OCI-LY1 (cell line): Measurements from ENCODE around the gene STK32C.

Source experiments
- H2AFZ ChIP-seq: fragments of 200-600 bp; sonication (generic), shearing (Covaris generic); 2 replicates; pipeline ENCODE4 v1.6.0; 2014; ENCODE audit warnings: antibody characterized with exemption, mild to moderate bottlenecking, low read length
- H3F3A ChIP-seq: fragments of 200-600 bp; sonication (generic), shearing (Covaris generic); 2 replicates; pipeline ENCODE4 v1.6.0; 2014; ENCODE audit warnings: mild to moderate bottlenecking, antibody characterized with exemption, low read length, moderate library complexity; ENCODE audit not compliant: insufficient read depth
- H3K27ac ChIP-seq: fragments of 200-600 bp; sonication (generic); 2 replicates; pipeline ENCODE4 v1.5.1; 2014; ENCODE audit warnings: low read length, mixed run types, mild to moderate bottlenecking, low read depth; ENCODE audit not compliant: poor library complexity, severe bottlenecking
- H3K27me3 ChIP-seq: fragments of 200-600 bp; sonication (generic); 2 replicates; pipeline ENCODE4 v1.6.0; 2014; ENCODE audit warnings: antibody characterized with exemption, mild to moderate bottlenecking, low read length, moderate library complexity; ENCODE audit not compliant: insufficient read depth
- H3K36me3 ChIP-seq: fragments of 200-600 bp; sonication (generic); 2 replicates; pipeline ENCODE4 v1.6.1; 2014; ENCODE audit warnings: mild to moderate bottlenecking, antibody characterized with exemption, low read length, moderate library complexity, mixed read lengths; ENCODE audit not compliant: insufficient read depth
- H3K4me1 ChIP-seq: fragments of 200-600 bp; sonication (generic); 2 replicates; pipeline ENCODE4 v1.5.1; 2014; ENCODE audit warnings: mild to moderate bottlenecking, low read length, moderate library complexity; ENCODE audit not compliant: insufficient read depth, severe bottlenecking
- H3K4me2 ChIP-seq: fragments of 200-600 bp; sonication (generic), shearing (Covaris generic); 2 replicates; pipeline ENCODE4 v1.6.1; 2014; ENCODE audit warnings: low read length
- H3K4me3 ChIP-seq: fragments of 200-600 bp; sonication (generic); 2 replicates; pipeline ENCODE4 v1.5.1; 2014; ENCODE audit warnings: low read length, low read depth, mild to moderate bottlenecking, mixed read lengths; ENCODE audit not compliant: poor library complexity, severe bottlenecking
- H3K79me2 ChIP-seq: fragments of 200-600 bp; shearing (Covaris generic); 2 replicates; pipeline ENCODE4 v1.6.1; 2016; ENCODE audit warnings: mixed run types, low read length, mixed read lengths; ENCODE audit not compliant: insufficient read depth
- H3K9ac ChIP-seq: fragments of 200-600 bp; sonication (generic), shearing (Covaris generic); 2 replicates; pipeline ENCODE4 v1.6.1; 2014; ENCODE audit warnings: mild to moderate bottlenecking, low read length, mixed read lengths
- H3K9me2 ChIP-seq: fragments of 200-600 bp; sonication (generic), shearing (Covaris generic); 2 replicates; pipeline ENCODE4 v1.6.1; 2014; ENCODE audit warnings: low read depth, mild to moderate bottlenecking, low read length, mixed read lengths
- H3K9me3 ChIP-seq: fragments of 200-600 bp; shearing (Covaris generic); 2 replicates; pipeline ENCODE4 v1.6.1; 2014; ENCODE audit warnings: low read length, mixed read lengths
- H4K20me1 ChIP-seq: fragments of 200-600 bp; sonication (generic), shearing (Covaris generic); 2 replicates; pipeline ENCODE4 v1.6.0; 2016; ENCODE audit warnings: mild to moderate bottlenecking, low read length; ENCODE audit not compliant: insufficient read depth
- CTCF ChIP-seq: fragments of 200-600 bp; sonication (generic), shearing (Covaris generic); IDR thresholded peaks from 2 replicates; pipeline ENCODE4 v1.5.1; 2017; ENCODE audit warnings: mild to moderate bottlenecking, antibody characterized with exemption, low read length, moderate library complexity, mixed read lengths
- EZH2 ChIP-seq: fragments of 200-600 bp; sonication (generic), shearing (Covaris generic); IDR thresholded peaks from 2 replicates; pipeline ENCODE4 v1.8.0; 2017; ENCODE audit warnings: borderline replicate concordance, mixed run types, mild to moderate bottlenecking, antibody characterized with exemption, low read length, moderate library complexity, mixed read lengths

Gene STK32C

GRCh38 chr10:132225849-132226205, 81.9 kb downstream of the STK32C start:
- H3F3A ChIP-seq = no peaks in the 10 kb centered on the region
- H3K9me3 ChIP-seq = no peaks in the 10 kb centered on the region
- H3K27me3 ChIP-seq = no peaks in the 10 kb centered on the region
- H3K9me2 ChIP-seq = no peaks in the 10 kb centered on the region
- TF ChIP-seq EZH2 (no peak), CTCF (no peak)
- H3K79me2 ChIP-seq = no peaks in the 10 kb centered on the region
- H3K9ac ChIP-seq = no peak overlapping the region
- no peak overlapping the region for H3K4me3 ChIP-seq
- H2AFZ ChIP-seq = no peak overlapping the region
- H3K4me2 ChIP-seq = no peak overlapping the region
- H4K20me1 ChIP-seq = no peaks in the 10 kb centered on the region
- H3K27ac ChIP-seq = no peak overlapping the region
- no peaks in the 10 kb centered on the region for H3K36me3 ChIP-seq
- H3K4me1 ChIP-seq = peaks cover under 1% of the 10 kb centered on the region

- Histone ChIP-seq H3K9me3 (no peaks in the 10 kb centered on the region), H3K27me3 (no peaks in the 10 kb centered on the region), H3K9ac (no peak overlapping the region), H4K20me1 (no peaks in the 10 kb centered on the region), H3K4me2 (no peak overlapping the region), H3K36me3 (no peaks in the 10 kb centered on the region), H3K27ac (no peak overlapping the region), H3F3A (no peaks in the 10 kb centered on the region), H3K4me1 (no peaks in the 10 kb centered on the region), H3K79me2 (no peaks in the 10 kb centered on the region), H3K9me2 (no peaks in the 10 kb centered on the region), H3K4me3 (no peak overlapping the region), H2AFZ (no peak overlapping the region)
- TF ChIP-seq CTCF (no peak), EZH2 (no peak)
Measured at GRCh38 chr10:132225073-132225848, 82.5 kb downstream of the STK32C start.

GRCh38 chr10:132224343-132225072, 83.2 kb downstream of the STK32C start:
- no peak overlapping the region for H3K27ac ChIP-seq
- H2AFZ ChIP-seq = no peak overlapping the region
- no peaks in the 10 kb centered on the region for H3F3A ChIP-seq
- no peaks in the 10 kb centered on the region for H4K20me1 ChIP-seq
- no peaks in the 10 kb centered on the region for H3K9me2 ChIP-seq
- no peak overlapping the region for H3K4me3 ChIP-seq
- no peaks in the 10 kb centered on the region for H3K79me2 ChIP-seq
- no peaks in the 10 kb centered on the region for H3K27me3 ChIP-seq
- H3K9me3 ChIP-seq = no peaks in the 10 kb centered on the region
- TF ChIP-seq EZH2 (no peak), CTCF (no peak)
- H3K9ac ChIP-seq = no peak overlapping the region
- H3K4me2 ChIP-seq = no peak overlapping the region
- no peaks in the 10 kb centered on the region for H3K36me3 ChIP-seq
- no peaks in the 10 kb centered on the region for H3K4me1 ChIP-seq
